Measurements from ENCODE around the gene PLA2G4B. TPM values are rescaled to one million over a fixed set of nuclear protein-coding genes. Genes with fewer than 3 reads are reported as not detected.

PLA2G4B gene
- total RNA-seq, 2 donors from 2014 or later, result 6.9 to 10.1 TPM

- Histone ChIP-seq H3K9ac (ENCODE audit: extremely low read depth, low read length, poor library complexity, severe bottlenecking) (no peak overlapping the region), H3K36me3 (ENCODE audit: control insufficient read depth, insufficient read depth, low read length) (peaks cover 10% of the 10 kb centered on the region), H3K27me3 (ENCODE audit: control insufficient read depth, insufficient read depth, low read length, poor library complexity, severe bottlenecking) (no peaks in the 10 kb centered on the region), H3K9me3 (ENCODE audit: control insufficient read depth, low read length) (no peaks in the 10 kb centered on the region), H3K4me1 (ENCODE audit: control insufficient read depth, insufficient read depth, low read length) (no peaks in the 10 kb centered on the region), H3K27ac (ENCODE audit: low read depth, low read length) (no peak overlapping the region), H3K4me3 (ENCODE audit: low read length) (no peak overlapping the region)
- no peaks in the 10 kb centered on the region for H3K9me3 Mint-ChIP-seq
- H3K27ac Mint-ChIP-seq, result no peak overlapping the region
- WGBS, 2 experiments (ENCODE audit: insufficient coverage in 1 of 2, insufficient read length in 1 of 2), result 94 to 100% methylated on average over 4 to 5 of the region's 5 CpGs
- no peaks in the 10 kb centered on the region for H3K4me1 Mint-ChIP-seq
- no peak overlapping the region for H3K4me3 Mint-ChIP-seq
- TF ChIP-seq CTCF (conservative IDR thresholded peaks at IDR 0.05), result no peak
- H3K36me3 Mint-ChIP-seq (ENCODE audit: low read depth), result peaks cover 16% of the 10 kb centered on the region
- no peaks in the 10 kb centered on the region for H3K27me3 Mint-ChIP-seq (ENCODE audit: insufficient read depth)
- DNase-seq, result no peak
Measured at GRCh38 chr15:41814534-41814933, 24.1 kb upstream of the PLA2G4B start.

- H3K27me3 Mint-ChIP-seq (ENCODE audit: insufficient read depth), result no peaks in the 10 kb centered on the region
- peaks cover 10% of the 10 kb centered on the region for H3K36me3 ChIP-seq (ENCODE audit: control insufficient read depth, insufficient read depth, low read length)
Measured at GRCh38 chr15:41816788-41817187, 21.9 kb upstream of the PLA2G4B start.

GRCh38 chr15:41817327-41817726 is 21.3 kb upstream of the PLA2G4B start:
- Histone ChIP-seq H3K9me3 (ENCODE audit: control insufficient read depth, low read length) (no peaks in the 10 kb centered on the region), H3K4me3 (ENCODE audit: low read length) (no peak overlapping the region), H3K27me3 (ENCODE audit: control insufficient read depth, insufficient read depth, low read length, poor library complexity, severe bottlenecking) (no peaks in the 10 kb centered on the region), H3K36me3 (ENCODE audit: control insufficient read depth, insufficient read depth, low read length) (peaks cover 10% of the 10 kb centered on the region), H3K9ac (ENCODE audit: extremely low read depth, low read length, poor library complexity, severe bottlenecking) (no peak overlapping the region), H3K4me1 (ENCODE audit: control insufficient read depth, insufficient read depth, low read length) (no peaks in the 10 kb centered on the region), H3K27ac (ENCODE audit: low read depth, low read length) (no peak overlapping the region)
- Mint-ChIP-seq H3K4me1 (no peaks in the 10 kb centered on the region), H3K36me3 (ENCODE audit: low read depth) (peaks cover 18% of the 10 kb centered on the region), H3K27ac (no peak overlapping the region), H3K4me3 (no peak overlapping the region), H3K27me3 (ENCODE audit: insufficient read depth) (no peaks in the 10 kb centered on the region), H3K9me3 (no peaks in the 10 kb centered on the region)
- no peak for TF ChIP-seq CTCF (conservative IDR thresholded peaks at IDR 0.05)
- WGBS, 2 experiments (ENCODE audit: insufficient coverage in 1 of 2, insufficient read length in 1 of 2), result 96 to 97% methylated on average over 9 to 14 of the region's 14 CpGs
- DNase-seq, result no peak

More at GRCh38 chr15:41816788-41817187, 21.9 kb upstream of the PLA2G4B start:
- DNase-seq, result no peak
- no peak overlapping the region for H3K27ac ChIP-seq (ENCODE audit: low read depth, low read length)
- Mint-ChIP-seq H3K36me3 (ENCODE audit: low read depth) (peaks cover 18% of the 10 kb centered on the region), H3K27ac (no peak overlapping the region), H3K4me3 (no peak overlapping the region), H3K4me1 (no peaks in the 10 kb centered on the region), H3K9me3 (no peaks in the 10 kb centered on the region)
- H3K4me1 ChIP-seq (ENCODE audit: control insufficient read depth, insufficient read depth, low read length), result no peaks in the 10 kb centered on the region
- no peak overlapping the region for H3K4me3 ChIP-seq (ENCODE audit: low read length)
- no peaks in the 10 kb centered on the region for H3K27me3 ChIP-seq (ENCODE audit: control insufficient read depth, insufficient read depth, low read length, poor library complexity, severe bottlenecking)
- H3K9me3 ChIP-seq (ENCODE audit: control insufficient read depth, low read length), result no peaks in the 10 kb centered on the region
- 95 to 100% methylated on average over 6 to 9 of the region's 9 CpGs for WGBS, 2 experiments (ENCODE audit: insufficient coverage in 1 of 2, insufficient read length in 1 of 2)
- TF ChIP-seq CTCF (conservative IDR thresholded peaks at IDR 0.05), result no peak
- H3K9ac ChIP-seq (ENCODE audit: extremely low read depth, low read length, poor library complexity, severe bottlenecking), result no peak overlapping the region
